Measurements from ENCODE around the gene DLEC1.
"Not testable (repeated sequence)": the region's sequence is repeated elsewhere in the genome, so short reads cannot be mapped to it uniquely, and the experiment has no call there.

GRCh38 chr3:38053813-38054498 lies 14.9 kb downstream of the DLEC1 start:
- TF ChIP-seq, protein P1, sequence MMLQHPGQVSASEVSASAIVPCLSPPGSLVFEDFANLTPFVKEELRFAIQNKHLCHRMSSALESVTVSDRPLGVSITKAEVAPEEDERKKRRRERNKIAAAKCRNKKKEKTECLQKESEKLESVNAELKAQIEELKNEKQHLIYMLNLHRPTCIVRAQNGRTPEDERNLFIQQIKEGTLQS (CRISPR knock-in tag; conservative IDR thresholded peaks at IDR 0.05), result not testable (repeated sequence)
- TF ChIP-seq NR2C2 (CRISPR knock-in tag; IDR thresholded peaks at IDR 0.05); CTCF (IDR thresholded peaks at IDR 0.05); CREB1 (CRISPR knock-in tag; IDR thresholded peaks at IDR 0.05); ZNF138 (CRISPR knock-in tag; conservative IDR thresholded peaks at IDR 0.05); NR3C1 (CRISPR knock-in tag; conservative IDR thresholded peaks at IDR 0.05; ENCODE audit: low read depth): not testable (repeated sequence)
- TF ChIP-seq, protein P2, sequence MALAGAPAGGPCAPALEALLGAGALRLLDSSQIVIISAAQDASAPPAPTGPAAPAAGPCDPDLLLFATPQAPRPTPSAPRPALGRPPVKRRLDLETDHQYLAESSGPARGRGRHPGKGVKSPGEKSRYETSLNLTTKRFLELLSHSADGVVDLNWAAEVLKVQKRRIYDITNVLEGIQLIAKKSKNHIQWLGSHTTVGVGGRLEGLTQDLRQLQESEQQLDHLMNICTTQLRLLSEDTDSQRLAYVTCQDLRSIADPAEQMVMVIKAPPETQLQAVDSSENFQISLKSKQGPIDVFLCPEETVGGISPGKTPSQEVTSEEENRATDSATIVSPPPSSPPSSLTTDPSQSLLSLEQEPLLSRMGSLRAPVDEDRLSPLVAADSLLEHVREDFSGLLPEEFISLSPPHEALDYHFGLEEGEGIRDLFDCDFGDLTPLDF (CRISPR knock-in tag; IDR thresholded peaks at IDR 0.05), result not testable (repeated sequence)
- TF ChIP-seq, protein P3, sequence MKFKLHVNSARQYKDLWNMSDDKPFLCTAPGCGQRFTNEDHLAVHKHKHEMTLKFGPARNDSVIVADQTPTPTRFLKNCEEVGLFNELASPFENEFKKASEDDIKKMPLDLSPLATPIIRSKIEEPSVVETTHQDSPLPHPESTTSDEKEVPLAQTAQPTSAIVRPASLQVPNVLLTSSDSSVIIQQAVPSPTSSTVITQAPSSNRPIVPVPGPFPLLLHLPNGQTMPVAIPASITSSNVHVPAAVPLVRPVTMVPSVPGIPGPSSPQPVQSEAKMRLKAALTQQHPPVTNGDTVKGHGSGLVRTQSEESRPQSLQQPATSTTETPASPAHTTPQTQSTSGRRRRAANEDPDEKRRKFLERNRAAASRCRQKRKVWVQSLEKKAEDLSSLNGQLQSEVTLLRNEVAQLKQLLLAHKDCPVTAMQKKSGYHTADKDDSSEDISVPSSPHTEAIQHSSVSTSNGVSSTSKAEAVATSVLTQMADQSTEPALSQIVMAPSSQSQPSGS (CRISPR knock-in tag; IDR thresholded peaks at IDR 0.05; ENCODE audit: borderline replicate concordance, low read depth), result not testable (repeated sequence)
- TF ChIP-seq, protein P4, sequence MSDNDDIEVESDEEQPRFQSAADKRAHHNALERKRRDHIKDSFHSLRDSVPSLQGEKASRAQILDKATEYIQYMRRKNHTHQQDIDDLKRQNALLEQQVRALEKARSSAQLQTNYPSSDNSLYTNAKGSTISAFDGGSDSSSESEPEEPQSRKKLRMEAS (CRISPR knock-in tag; IDR thresholded peaks at IDR 0.05), result not testable (repeated sequence)

All from WTC11 (cell line).